ENCODE data around the gene ZNF138. TPM values are rescaled to one million over a fixed set of nuclear protein-coding genes. Genes with fewer than 3 reads are reported as not detected.

ZNF138 gene
- total and polyA plus RNA-seq, 2 experiments from 2014 or later: 48.7 to 68.4 TPM

DNA sequence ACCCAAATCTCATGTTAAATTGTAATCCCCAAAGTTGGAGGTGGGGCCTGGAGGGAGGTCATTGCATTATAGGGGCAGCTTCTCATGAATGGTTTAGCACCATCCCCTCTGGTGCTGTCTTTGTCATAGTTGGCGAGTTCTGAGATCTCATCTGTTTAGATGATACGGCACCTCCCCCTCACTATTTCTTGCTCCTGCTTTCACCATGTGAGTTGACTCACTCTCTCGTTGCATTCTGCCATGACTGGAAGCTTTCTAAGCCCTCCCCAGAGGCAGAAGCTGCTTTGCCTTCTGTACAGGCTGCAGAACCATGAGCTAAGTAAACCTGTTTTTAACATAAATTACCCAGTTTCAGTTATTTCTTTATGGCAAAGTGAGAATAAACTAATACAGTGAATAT is 18.9 kb upstream of the ZNF138 start:
- no peak overlapping the region for H3K27ac Mint-ChIP-seq

More for the DNA sequence above, 18.9 kb upstream of the ZNF138 start:
- DNase-seq (ENCODE audit: low spot score) (no peak), ATAC-seq (no peak)
- H3K9me3 Mint-ChIP-seq: peaks cover 60% of the 10 kb centered on the region
- no peaks in the 10 kb centered on the region for H3K4me1 Mint-ChIP-seq
- H3K36me3 Mint-ChIP-seq (ENCODE audit: low read depth): no peaks in the 10 kb centered on the region
- no peak overlapping the region for H3K27ac ChIP-seq (ENCODE audit: low read depth)
- TF ChIP-seq ZNF114 (CRISPR knock-in tag; IDR thresholded peaks at IDR 0.05): no peak
- TF ChIP-seq EZH2 (IDR thresholded peaks at IDR 0.05; ENCODE audit: low read depth, unreplicated experiment): no peak
- no peak for TF ChIP-seq POLR2AphosphoS5 (IDR thresholded peaks at IDR 0.05; ENCODE audit: low read depth)
- TF ChIP-seq, protein P1, sequence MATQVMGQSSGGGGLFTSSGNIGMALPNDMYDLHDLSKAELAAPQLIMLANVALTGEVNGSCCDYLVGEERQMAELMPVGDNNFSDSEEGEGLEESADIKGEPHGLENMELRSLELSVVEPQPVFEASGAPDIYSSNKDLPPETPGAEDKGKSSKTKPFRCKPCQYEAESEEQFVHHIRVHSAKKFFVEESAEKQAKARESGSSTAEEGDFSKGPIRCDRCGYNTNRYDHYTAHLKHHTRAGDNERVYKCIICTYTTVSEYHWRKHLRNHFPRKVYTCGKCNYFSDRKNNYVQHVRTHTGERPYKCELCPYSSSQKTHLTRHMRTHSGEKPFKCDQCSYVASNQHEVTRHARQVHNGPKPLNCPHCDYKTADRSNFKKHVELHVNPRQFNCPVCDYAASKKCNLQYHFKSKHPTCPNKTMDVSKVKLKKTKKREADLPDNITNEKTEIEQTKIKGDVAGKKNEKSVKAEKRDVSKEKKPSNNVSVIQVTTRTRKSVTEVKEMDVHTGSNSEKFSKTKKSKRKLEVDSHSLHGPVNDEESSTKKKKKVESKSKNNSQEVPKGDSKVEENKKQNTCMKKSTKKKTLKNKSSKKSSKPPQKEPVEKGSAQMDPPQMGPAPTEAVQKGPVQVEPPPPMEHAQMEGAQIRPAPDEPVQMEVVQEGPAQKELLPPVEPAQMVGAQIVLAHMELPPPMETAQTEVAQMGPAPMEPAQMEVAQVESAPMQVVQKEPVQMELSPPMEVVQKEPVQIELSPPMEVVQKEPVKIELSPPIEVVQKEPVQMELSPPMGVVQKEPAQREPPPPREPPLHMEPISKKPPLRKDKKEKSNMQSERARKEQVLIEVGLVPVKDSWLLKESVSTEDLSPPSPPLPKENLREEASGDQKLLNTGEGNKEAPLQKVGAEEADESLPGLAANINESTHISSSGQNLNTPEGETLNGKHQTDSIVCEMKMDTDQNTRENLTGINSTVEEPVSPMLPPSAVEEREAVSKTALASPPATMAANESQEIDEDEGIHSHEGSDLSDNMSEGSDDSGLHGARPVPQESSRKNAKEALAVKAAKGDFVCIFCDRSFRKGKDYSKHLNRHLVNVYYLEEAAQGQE (IDR thresholded peaks at IDR 0.05; ENCODE audit: unreplicated experiment): no peak
- TF ChIP-seq CREB1 (CRISPR knock-in tag; IDR thresholded peaks at IDR 0.05; ENCODE audit: low read depth): no peak
- no peak for TF ChIP-seq STAT1 (IDR thresholded peaks at IDR 0.05; ENCODE audit: unreplicated experiment)
- no peak for TF ChIP-seq ZNF331 (CRISPR knock-in tag; IDR thresholded peaks at IDR 0.05; ENCODE audit: low read depth)
- TF ChIP-seq NANOG (IDR thresholded peaks at IDR 0.05; ENCODE audit: borderline replicate concordance): no peak
- TF ChIP-seq, protein P2, sequence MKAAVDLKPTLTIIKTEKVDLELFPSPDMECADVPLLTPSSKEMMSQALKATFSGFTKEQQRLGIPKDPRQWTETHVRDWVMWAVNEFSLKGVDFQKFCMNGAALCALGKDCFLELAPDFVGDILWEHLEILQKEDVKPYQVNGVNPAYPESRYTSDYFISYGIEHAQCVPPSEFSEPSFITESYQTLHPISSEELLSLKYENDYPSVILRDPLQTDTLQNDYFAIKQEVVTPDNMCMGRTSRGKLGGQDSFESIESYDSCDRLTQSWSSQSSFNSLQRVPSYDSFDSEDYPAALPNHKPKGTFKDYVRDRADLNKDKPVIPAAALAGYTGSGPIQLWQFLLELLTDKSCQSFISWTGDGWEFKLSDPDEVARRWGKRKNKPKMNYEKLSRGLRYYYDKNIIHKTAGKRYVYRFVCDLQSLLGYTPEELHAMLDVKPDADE (IDR thresholded peaks at IDR 0.05): no peak
- TF ChIP-seq, protein P3, sequence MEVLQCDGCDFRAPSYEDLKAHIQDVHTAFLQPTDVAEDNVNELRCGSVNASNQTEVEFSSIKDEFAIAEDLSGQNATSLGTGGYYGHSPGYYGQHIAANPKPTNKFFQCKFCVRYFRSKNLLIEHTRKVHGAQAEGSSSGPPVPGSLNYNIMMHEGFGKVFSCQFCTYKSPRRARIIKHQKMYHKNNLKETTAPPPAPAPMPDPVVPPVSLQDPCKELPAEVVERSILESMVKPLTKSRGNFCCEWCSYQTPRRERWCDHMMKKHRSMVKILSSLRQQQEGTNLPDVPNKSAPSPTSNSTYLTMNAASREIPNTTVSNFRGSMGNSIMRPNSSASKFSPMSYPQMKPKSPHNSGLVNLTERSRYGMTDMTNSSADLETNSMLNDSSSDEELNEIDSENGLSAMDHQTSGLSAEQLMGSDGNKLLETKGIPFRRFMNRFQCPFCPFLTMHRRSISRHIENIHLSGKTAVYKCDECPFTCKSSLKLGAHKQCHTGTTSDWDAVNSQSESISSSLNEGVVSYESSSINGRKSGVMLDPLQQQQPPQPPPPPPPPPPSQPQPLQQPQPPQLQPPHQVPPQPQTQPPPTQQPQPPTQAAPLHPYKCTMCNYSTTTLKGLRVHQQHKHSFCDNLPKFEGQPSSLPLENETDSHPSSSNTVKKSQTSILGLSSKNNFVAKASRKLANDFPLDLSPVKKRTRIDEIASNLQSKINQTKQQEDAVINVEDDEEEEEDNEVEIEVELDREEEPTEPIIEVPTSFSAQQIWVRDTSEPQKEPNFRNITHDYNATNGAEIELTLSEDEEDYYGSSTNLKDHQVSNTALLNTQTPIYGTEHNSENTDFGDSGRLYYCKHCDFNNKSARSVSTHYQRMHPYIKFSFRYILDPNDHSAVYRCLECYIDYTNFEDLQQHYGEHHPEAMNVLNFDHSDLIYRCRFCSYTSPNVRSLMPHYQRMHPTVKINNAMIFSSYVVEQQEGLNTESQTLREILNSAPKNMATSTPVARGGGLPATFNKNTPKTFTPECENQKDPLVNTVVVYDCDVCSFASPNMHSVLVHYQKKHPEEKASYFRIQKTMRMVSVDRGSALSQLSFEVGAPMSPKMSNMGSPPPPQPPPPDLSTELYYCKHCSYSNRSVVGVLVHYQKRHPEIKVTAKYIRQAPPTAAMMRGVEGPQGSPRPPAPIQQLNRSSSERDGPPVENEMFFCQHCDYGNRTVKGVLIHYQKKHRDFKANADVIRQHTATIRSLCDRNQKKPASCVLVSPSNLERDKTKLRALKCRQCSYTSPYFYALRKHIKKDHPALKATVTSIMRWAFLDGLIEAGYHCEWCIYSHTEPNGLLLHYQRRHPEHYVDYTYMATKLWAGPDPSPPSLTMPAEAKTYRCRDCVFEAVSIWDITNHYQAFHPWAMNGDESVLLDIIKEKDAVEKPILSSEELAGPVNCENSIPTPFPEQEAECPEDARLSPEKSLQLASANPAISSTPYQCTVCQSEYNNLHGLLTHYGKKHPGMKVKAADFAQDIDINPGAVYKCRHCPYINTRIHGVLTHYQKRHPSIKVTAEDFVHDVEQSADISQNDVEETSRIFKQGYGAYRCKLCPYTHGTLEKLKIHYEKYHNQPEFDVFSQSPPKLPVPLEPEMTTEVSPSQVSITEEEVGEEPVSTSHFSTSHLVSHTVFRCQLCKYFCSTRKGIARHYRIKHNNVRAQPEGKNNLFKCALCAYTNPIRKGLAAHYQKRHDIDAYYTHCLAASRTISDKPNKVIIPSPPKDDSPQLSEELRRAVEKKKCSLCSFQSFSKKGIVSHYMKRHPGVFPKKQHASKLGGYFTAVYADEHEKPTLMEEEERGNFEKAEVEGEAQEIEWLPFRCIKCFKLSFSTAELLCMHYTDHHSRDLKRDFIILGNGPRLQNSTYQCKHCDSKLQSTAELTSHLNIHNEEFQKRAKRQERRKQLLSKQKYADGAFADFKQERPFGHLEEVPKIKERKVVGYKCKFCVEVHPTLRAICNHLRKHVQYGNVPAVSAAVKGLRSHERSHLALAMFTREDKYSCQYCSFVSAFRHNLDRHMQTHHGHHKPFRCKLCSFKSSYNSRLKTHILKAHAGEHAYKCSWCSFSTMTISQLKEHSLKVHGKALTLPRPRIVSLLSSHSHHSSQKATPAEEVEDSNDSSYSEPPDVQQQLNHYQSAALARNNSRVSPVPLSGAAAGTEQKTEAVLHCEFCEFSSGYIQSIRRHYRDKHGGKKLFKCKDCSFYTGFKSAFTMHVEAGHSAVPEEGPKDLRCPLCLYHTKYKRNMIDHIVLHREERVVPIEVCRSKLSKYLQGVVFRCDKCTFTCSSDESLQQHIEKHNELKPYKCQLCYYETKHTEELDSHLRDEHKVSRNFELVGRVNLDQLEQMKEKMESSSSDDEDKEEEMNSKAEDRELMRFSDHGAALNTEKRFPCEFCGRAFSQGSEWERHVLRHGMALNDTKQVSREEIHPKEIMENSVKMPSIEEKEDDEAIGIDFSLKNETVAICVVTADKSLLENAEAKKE (CRISPR knock-in tag; IDR thresholded peaks at IDR 0.05): no peak
- TF ChIP-seq JUNB (IDR thresholded peaks at IDR 0.05; ENCODE audit: unreplicated experiment): no peak
- no peak for TF ChIP-seq EZH2phosphoT487 (IDR thresholded peaks at IDR 0.05; ENCODE audit: unreplicated experiment)
- TF ChIP-seq, protein P4, sequence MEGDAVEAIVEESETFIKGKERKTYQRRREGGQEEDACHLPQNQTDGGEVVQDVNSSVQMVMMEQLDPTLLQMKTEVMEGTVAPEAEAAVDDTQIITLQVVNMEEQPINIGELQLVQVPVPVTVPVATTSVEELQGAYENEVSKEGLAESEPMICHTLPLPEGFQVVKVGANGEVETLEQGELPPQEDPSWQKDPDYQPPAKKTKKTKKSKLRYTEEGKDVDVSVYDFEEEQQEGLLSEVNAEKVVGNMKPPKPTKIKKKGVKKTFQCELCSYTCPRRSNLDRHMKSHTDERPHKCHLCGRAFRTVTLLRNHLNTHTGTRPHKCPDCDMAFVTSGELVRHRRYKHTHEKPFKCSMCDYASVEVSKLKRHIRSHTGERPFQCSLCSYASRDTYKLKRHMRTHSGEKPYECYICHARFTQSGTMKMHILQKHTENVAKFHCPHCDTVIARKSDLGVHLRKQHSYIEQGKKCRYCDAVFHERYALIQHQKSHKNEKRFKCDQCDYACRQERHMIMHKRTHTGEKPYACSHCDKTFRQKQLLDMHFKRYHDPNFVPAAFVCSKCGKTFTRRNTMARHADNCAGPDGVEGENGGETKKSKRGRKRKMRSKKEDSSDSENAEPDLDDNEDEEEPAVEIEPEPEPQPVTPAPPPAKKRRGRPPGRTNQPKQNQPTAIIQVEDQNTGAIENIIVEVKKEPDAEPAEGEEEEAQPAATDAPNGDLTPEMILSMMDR (conservative IDR thresholded peaks at IDR 0.05; ENCODE audit: low read depth in 2 of 2): no peak
- no peak overlapping the region for H3K4me2 ChIP-seq
- H3K36me3 ChIP-seq (ENCODE audit: insufficient read depth): no peaks in the 10 kb centered on the region
- no peaks in the 10 kb centered on the region for H3K4me1 ChIP-seq (ENCODE audit: insufficient read depth)
- peaks cover 2% of the 10 kb centered on the region for H3K27me3 Mint-ChIP-seq (ENCODE audit: insufficient read depth, low read depth, poor library complexity)
- H4K20me1 ChIP-seq (replicated peaks; ENCODE audit: insufficient read depth): no peaks in the 10 kb centered on the region
- H3K4me3 ChIP-seq: no peak overlapping the region
- H3K79me2 ChIP-seq (replicated peaks; ENCODE audit: insufficient read depth): no peaks in the 10 kb centered on the region
- no peak overlapping the region for H3K4me3 Mint-ChIP-seq
- no peak overlapping the region; the same call in 1 of the 2 replicates for H2AFZ ChIP-seq
- no peaks in the 10 kb centered on the region for H3K9me2 ChIP-seq (ENCODE audit: insufficient read depth)
- no peaks in the 10 kb centered on the region for H3F3A ChIP-seq (replicated peaks; ENCODE audit: low read depth)
- no peaks in the 10 kb centered on the region for H3K27me3 ChIP-seq (ENCODE audit: insufficient read depth)

All from GM23338 (cell line).